Measurements from ENCODE around the gene CACHD1.

- TF ChIP-seq CTCF (IDR thresholded peaks at IDR 0.05; ENCODE audit: insufficient read depth, low read length) (no peak), REST (IDR thresholded peaks at IDR 0.05; ENCODE audit: insufficient replicate concordance, low read depth) (no peak), GABPA (IDR thresholded peaks at IDR 0.05; ENCODE audit: low read depth) (no peak), POLR2AphosphoS5 (IDR thresholded peaks at IDR 0.05; ENCODE audit: low read depth) (no peak), SPI1 (IDR thresholded peaks at IDR 0.05; ENCODE audit: borderline replicate concordance, low read depth) (no peak)
Measured at GRCh38 chr1:64733581-64734286, 263.8 kb downstream of the CACHD1 start.

Measured in HL-60 (cell line).